Neural progenitor cell (in vitro differentiated cells): Measurements from ENCODE around the gene LRRC53. TPM values are rescaled to one million over a fixed set of nuclear protein-coding genes. Genes with fewer than 3 reads are reported as not detected.

Source experiments
- DNase-seq: peaks from one replicate; pipeline ENCODE4 v3.0.0-alpha.2; 2016; ENCODE audit warnings: low spot score
- H2AFZ ChIP-seq: fragments of 200-600 bp; sonication (generic); replicated peaks from 2 replicates; pipeline ENCODE4 v1.6.1; 2016; ENCODE audit warnings: antibody characterized with exemption
- H3F3A ChIP-seq: fragments of 200-600 bp; sonication (generic); 2 replicates; pipeline ENCODE4 v1.6.1; 2016; ENCODE audit warnings: antibody characterized with exemption, low read depth
- H3K27ac ChIP-seq: fragments of 200-600 bp; sonication (generic); 2 replicates; pipeline ENCODE4 v1.5.1; 2016; ENCODE audit warnings: mild to moderate bottlenecking
- H3K27me3 ChIP-seq: fragments of 200-600 bp; sonication (generic); 2 replicates; pipeline ENCODE4 v1.6.1; 2016; ENCODE audit warnings: mild to moderate bottlenecking, moderate library complexity
- H3K36me3 ChIP-seq: fragments of 200-600 bp; sonication (generic); 2 replicates; pipeline ENCODE4 v1.5.1; 2016
- H3K4me1 ChIP-seq: fragments of 200-600 bp; sonication (generic); 2 replicates; pipeline ENCODE4 v1.6.1; 2016; ENCODE audit warnings: mixed run types
- H3K4me2 ChIP-seq: fragments of 200-600 bp; sonication (generic); 2 replicates; pipeline ENCODE4 v1.6.1; 2016
- H3K4me3 ChIP-seq: fragments of 200-600 bp; sonication (generic); 2 replicates; pipeline ENCODE4 v1.5.1; 2016
- H3K79me2 ChIP-seq: fragments of 200-600 bp; sonication (generic); 2 replicates; pipeline ENCODE4 v1.6.1; 2016; ENCODE audit warnings: low read depth
- H3K9ac ChIP-seq: fragments of 200-600 bp; sonication (generic); 2 replicates; pipeline ENCODE4 v1.6.1; 2016
- H3K9me3 ChIP-seq: fragments of 200-600 bp; sonication (generic); 2 replicates; pipeline ENCODE4 v1.5.1; 2016; ENCODE audit warnings: low read depth
- H4K20me1 ChIP-seq: fragments of 200-600 bp; sonication (generic); 2 replicates; pipeline ENCODE4 v1.6.1; 2016; ENCODE audit warnings: low read depth
- H3K27ac Mint-ChIP-seq: 3 replicates; pipeline ENCODE4 v1.8.0; 2021; ENCODE audit warnings: mixed read lengths
- H3K27me3 Mint-ChIP-seq: 2 replicates; pipeline ENCODE4 v1.8.0; 2022; ENCODE audit warnings: low read depth, mild to moderate bottlenecking, inconsistent platforms, moderate library complexity, mixed read lengths; ENCODE audit not compliant: insufficient read depth
- H3K36me3 Mint-ChIP-seq: 3 replicates; pipeline ENCODE4 v1.8.0; 2021; ENCODE audit warnings: mixed read lengths
- H3K4me1 Mint-ChIP-seq: 3 replicates; pipeline ENCODE4 v1.8.0; 2021; ENCODE audit warnings: mixed read lengths
- H3K4me3 Mint-ChIP-seq: 3 replicates; pipeline ENCODE4 v1.8.0; 2021; ENCODE audit warnings: mild to moderate bottlenecking, moderate library complexity, mixed read lengths
- H3K9me3 Mint-ChIP-seq: 3 replicates; pipeline ENCODE4 v1.8.0; 2020; ENCODE audit warnings: mixed read lengths
- CTCF ChIP-seq: fragments of 200-600 bp; sonication (generic); IDR thresholded peaks from 2 replicates; pipeline ENCODE4 v1.5.1; 2017; ENCODE audit warnings: antibody characterized with exemption, mild to moderate bottlenecking
- EZH2 ChIP-seq: fragments of 200-600 bp; sonication (generic); IDR thresholded peaks from 2 replicates; pipeline ENCODE4 v1.6.1; 2017; ENCODE audit warnings: antibody characterized with exemption, mild to moderate bottlenecking, moderate library complexity
- EZH2phosphoT487 ChIP-seq: fragments of 200-600 bp; sonication (generic); IDR thresholded peaks from 2 replicates; pipeline ENCODE4 v1.6.1; 2017; ENCODE audit warnings: antibody characterized with exemption
- total RNA-seq: library from RNA; depleted of rRNA; stranded (reverse); fragments of >200 nt; gene quantifications from 2 replicates; pipeline ENCODE4 v1.2.3, GENCODE V29; 2015; ENCODE audit warnings: low replicate concordance

LRRC53 gene
- total RNA-seq, 1 donor from 2014 or later, result not detected

GRCh38 chr1:74548961-74549750 lies 36.7 kb upstream of the LRRC53 start:
- peaks cover 5% of the 10 kb centered on the region for H3K4me1 Mint-ChIP-seq
- H3K27ac Mint-ChIP-seq, result no peak overlapping the region
- TF ChIP-seq EZH2, result no peak
- no peak for TF ChIP-seq EZH2phosphoT487
- no peak for TF ChIP-seq CTCF
- Histone ChIP-seq H3K4me2 (no peak overlapping the region), H3K36me3 (no peaks in the 10 kb centered on the region), H3K9me3 (no peaks in the 10 kb centered on the region), H2AFZ (no peak overlapping the region), H3K4me1 (peaks cover 9% of the 10 kb centered on the region), H3K27ac (no peak overlapping the region), H4K20me1 (no peaks in the 10 kb centered on the region), H3K27me3 (no peaks in the 10 kb centered on the region), H3K4me3 (no peak overlapping the region), H3F3A (no peaks in the 10 kb centered on the region), H3K79me2 (no peaks in the 10 kb centered on the region), H3K9ac (no peak overlapping the region)
- H3K27me3 Mint-ChIP-seq, result peaks cover 3% of the 10 kb centered on the region
- DNase-seq, result no peak
- H3K4me3 Mint-ChIP-seq, result no peak overlapping the region
- peaks cover 3% of the 10 kb centered on the region for H3K9me3 Mint-ChIP-seq
- H3K36me3 Mint-ChIP-seq, result no peaks in the 10 kb centered on the region

GRCh38 chr1:74545821-74546220 lies 33.4 kb upstream of the LRRC53 start:
- Histone ChIP-seq H3F3A (no peaks in the 10 kb centered on the region), H2AFZ (no peak overlapping the region)
- H3K36me3 Mint-ChIP-seq, result no peaks in the 10 kb centered on the region

GRCh38 chr1:74534241-74534640 lies 21.8 kb upstream of the LRRC53 start:
- H3F3A ChIP-seq, result no peaks in the 10 kb centered on the region
- no peaks in the 10 kb centered on the region for H3K4me1 ChIP-seq
- no peak overlapping the region for H2AFZ ChIP-seq
- H3K4me1 Mint-ChIP-seq, result no peaks in the 10 kb centered on the region
- H3K9me3 Mint-ChIP-seq, result peaks cover 3% of the 10 kb centered on the region
- no peak overlapping the region for H3K27ac Mint-ChIP-seq
- no peak for DNase-seq
- no peaks in the 10 kb centered on the region for H3K27me3 ChIP-seq
- H3K9me3 ChIP-seq, result no peaks in the 10 kb centered on the region
- no peaks in the 10 kb centered on the region for H3K36me3 Mint-ChIP-seq
- no peak overlapping the region for H3K27ac ChIP-seq
- H3K36me3 ChIP-seq, result no peaks in the 10 kb centered on the region
- no peaks in the 10 kb centered on the region for H3K79me2 ChIP-seq
- no peak overlapping the region for H3K4me3 Mint-ChIP-seq
- H4K20me1 ChIP-seq, result no peaks in the 10 kb centered on the region
- TF ChIP-seq EZH2 (no peak), EZH2phosphoT487 (no peak), CTCF (no peak)
- no peaks in the 10 kb centered on the region for H3K27me3 Mint-ChIP-seq
- no peak overlapping the region for H3K4me3 ChIP-seq
- H3K4me2 ChIP-seq, result no peak overlapping the region
- no peak overlapping the region for H3K9ac ChIP-seq

More at GRCh38 chr1:74545821-74546220, 33.4 kb upstream of the LRRC53 start:
- TF ChIP-seq EZH2phosphoT487, result no peak
- no peak for TF ChIP-seq CTCF
- no peak for TF ChIP-seq EZH2
- H3K27ac ChIP-seq, result no peak overlapping the region
- H3K27me3 ChIP-seq, result no peaks in the 10 kb centered on the region
- Mint-ChIP-seq H3K27ac (no peak overlapping the region), H3K4me1 (peaks cover 8% of the 10 kb centered on the region), H3K9me3 (no peaks in the 10 kb centered on the region), H3K27me3 (peaks cover 3% of the 10 kb centered on the region), H3K4me3 (no peak overlapping the region)
- H3K9me3 ChIP-seq, result no peaks in the 10 kb centered on the region
- peaks cover 12% of the 10 kb centered on the region for H3K4me1 ChIP-seq
- no peaks in the 10 kb centered on the region for H3K36me3 ChIP-seq
- no peak for DNase-seq
- no peak overlapping the region for H3K9ac ChIP-seq
- no peaks in the 10 kb centered on the region for H3K79me2 ChIP-seq
- no peaks in the 10 kb centered on the region for H4K20me1 ChIP-seq
- no peak overlapping the region for H3K4me2 ChIP-seq
- no peak overlapping the region for H3K4me3 ChIP-seq
